ENCODE data around the gene BRD4. TPM values are rescaled to one million over a fixed set of nuclear protein-coding genes. Genes with fewer than 3 reads are reported as not detected.

BRD4 gene
- total and polyA plus RNA-seq, 8 donors, result 16.9 to 53.3 (median 39.9) TPM

DNA sequence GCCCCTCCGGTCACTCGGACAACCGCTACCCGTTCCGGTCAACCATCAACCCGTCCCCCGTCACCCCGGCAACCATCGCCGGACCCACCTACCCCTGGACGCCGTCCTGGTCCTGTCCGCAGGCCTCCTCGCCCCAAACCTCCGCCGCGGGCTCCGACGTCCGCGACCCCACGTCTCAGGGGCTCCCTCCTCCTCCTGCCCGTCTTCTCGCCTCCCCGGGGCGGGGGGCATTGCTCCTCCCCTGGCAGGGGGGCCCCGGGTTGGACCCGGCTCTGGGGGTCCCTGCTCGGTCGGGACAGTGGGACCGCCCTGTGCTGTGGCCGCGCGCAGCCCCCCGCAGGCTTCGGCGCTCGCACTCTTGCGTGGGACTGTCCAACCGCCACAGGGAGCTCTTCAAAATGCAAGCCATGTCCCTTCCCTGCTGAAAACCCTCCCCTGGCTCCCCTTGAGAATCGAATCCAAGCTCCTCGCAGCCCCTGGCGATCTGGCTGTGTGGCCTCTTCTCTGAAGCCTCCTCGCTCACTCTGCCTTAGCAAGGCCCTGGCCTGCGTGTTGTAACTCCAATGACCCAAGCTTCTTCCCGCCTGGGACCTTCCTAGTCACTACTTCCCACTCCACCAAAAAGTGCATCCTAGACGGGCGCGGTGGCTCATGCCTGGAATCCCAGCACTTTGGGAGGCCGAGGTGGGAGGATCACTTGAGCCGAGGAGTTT lies 108.5 kb downstream of the BRD4 start:
- H3K4me1 ChIP-seq, result no peaks in the 10 kb centered on the region
- FAIRE-seq, result no peak
- no peaks in the 10 kb centered on the region for H3K36me3 ChIP-seq
- no peak for DNase-seq
- intact Hi-C loops (cut with DNase I), result no loop called here
- peak overlapping the region; percentile 8 to 50 (median 40) for H3K4me3 ChIP-seq
- 18 to 19% methylated on average over 47 to 51 of the region's 51 CpGs for WGBS, 2 donors
- peak in 3 of 4 donors; percentile 8 to 10 (median 9) for ATAC-seq
- no peaks in the 10 kb centered on the region for H3K9me3 ChIP-seq
- no peak overlapping the region for H3K27ac ChIP-seq
- TF ChIP-seq, protein P1, sequence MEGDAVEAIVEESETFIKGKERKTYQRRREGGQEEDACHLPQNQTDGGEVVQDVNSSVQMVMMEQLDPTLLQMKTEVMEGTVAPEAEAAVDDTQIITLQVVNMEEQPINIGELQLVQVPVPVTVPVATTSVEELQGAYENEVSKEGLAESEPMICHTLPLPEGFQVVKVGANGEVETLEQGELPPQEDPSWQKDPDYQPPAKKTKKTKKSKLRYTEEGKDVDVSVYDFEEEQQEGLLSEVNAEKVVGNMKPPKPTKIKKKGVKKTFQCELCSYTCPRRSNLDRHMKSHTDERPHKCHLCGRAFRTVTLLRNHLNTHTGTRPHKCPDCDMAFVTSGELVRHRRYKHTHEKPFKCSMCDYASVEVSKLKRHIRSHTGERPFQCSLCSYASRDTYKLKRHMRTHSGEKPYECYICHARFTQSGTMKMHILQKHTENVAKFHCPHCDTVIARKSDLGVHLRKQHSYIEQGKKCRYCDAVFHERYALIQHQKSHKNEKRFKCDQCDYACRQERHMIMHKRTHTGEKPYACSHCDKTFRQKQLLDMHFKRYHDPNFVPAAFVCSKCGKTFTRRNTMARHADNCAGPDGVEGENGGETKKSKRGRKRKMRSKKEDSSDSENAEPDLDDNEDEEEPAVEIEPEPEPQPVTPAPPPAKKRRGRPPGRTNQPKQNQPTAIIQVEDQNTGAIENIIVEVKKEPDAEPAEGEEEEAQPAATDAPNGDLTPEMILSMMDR (IDR thresholded peaks at IDR 0.05), result no peak
- H3K27me3 ChIP-seq, result no peaks in the 10 kb centered on the region

DNA sequence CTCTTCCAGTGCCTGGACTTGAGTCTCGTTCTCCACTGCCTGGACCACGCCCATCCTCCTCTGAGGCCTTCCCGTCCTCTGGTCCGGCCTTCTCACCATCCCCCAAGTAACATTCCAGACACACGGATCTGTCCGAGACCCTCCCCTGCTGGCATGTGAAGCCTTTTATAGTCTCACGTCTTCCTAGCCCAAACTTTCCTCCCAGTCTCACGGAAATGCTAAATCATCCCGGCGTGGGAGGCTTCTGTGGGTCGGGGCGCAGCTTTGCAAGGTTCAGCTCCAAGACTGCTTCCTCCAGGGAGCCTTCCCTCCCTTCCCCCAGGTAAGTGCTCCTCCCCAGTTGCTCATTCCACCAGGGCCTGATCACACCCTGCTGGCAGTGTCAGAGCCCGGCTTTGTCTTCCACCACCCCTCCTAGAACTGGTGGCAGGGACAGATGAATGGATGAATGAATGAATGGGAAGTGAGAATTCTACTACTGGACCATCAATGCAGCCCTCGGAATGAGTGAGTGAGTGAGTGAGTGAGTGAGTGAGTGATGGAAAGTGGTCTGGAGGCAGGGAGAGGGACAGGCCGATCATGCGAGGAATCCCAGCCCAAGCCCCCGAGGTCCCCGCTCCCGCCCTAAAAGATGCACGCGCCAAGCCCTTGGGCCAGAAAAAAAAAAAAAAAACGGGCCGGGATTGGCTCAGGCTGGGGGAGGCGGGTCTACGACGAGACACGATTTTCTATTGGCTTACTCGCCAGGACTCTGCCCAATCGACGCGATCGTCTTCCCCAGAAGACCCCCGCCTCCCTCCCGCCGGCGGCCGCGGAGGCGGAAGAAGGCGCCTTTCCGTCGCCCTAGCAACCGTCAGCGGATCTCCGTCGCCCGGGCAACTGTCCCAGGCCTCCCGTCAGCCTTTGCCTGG lies 109.3 kb downstream of the BRD4 start:
- FAIRE-seq, result no peak
- Histone ChIP-seq H3K4me3 (peak overlapping the region; percentile 8 to 50 (median 40)), H3K27me3 (no peaks in the 10 kb centered on the region), H3K9me3 (no peaks in the 10 kb centered on the region), H3K27ac (no peak overlapping the region), H3K4me1 (no peaks in the 10 kb centered on the region), H3K36me3 (no peaks in the 10 kb centered on the region)
- TF ChIP-seq, protein P1 (IDR thresholded peaks at IDR 0.05), result no peak
- 3 to 4% methylated on average over 38 to 48 of the region's 48 CpGs for WGBS, 2 donors
- ATAC-seq, result peak; percentile 92 to 97 (median 96)
- intact Hi-C loops (cut with DNase I), result no loop called here
- DNase-seq, result peak; percentile 85 to 90 (median 87)

DNA sequence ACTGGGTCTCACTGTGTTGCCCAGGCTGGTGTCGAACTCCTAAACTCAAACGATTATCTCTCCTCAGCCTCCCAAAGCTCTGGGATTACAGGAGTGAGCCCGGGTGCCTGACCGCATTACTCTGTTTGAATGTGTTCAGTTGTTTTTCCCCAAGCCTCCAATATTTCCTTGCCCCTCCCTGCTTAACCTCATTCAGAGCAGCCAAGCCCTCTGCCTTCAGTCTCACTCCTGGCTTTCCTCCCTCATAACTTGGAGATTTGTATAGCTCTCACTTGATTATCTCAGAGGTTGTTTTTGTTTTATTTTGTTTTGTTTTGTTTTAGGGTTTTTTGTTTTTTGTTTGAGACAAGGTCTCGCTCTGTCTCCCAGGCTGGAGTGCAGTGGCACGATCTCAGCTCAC lies 111.5 kb downstream of the BRD4 start:
- no peaks in the 10 kb centered on the region for H3K9me3 ChIP-seq
- DNase-seq (no peak), ATAC-seq (no peak), FAIRE-seq (no peak)
- no peaks in the 10 kb centered on the region for H3K27me3 ChIP-seq
- WGBS, 2 donors, result 61 to 74% methylated on average over 6 of the region's 6 CpGs
- H3K4me1 ChIP-seq, result no peaks in the 10 kb centered on the region
- intact Hi-C loops (cut with DNase I), result no loop called here
- H3K27ac ChIP-seq, result no peak overlapping the region
- TF ChIP-seq, protein P1 (IDR thresholded peaks at IDR 0.05), result no peak
- H3K4me3 ChIP-seq, result no peak overlapping the region
- H3K36me3 ChIP-seq, result no peaks in the 10 kb centered on the region

- DNase-seq, result no peak
- intact Hi-C loops (cut with DNase I), result no loop called here
- no peak for FAIRE-seq
- no peak for ATAC-seq
- Histone ChIP-seq H3K27ac (no peak overlapping the region), H3K9me3 (no peaks in the 10 kb centered on the region), H3K27me3 (no peaks in the 10 kb centered on the region), H3K4me3 (no peak overlapping the region), H3K36me3 (no peaks in the 10 kb centered on the region), H3K4me1 (no peaks in the 10 kb centered on the region)
- 53% methylated on average over 7 of the region's 7 CpGs for WGBS, 2 donors
- TF ChIP-seq, protein P1 (IDR thresholded peaks at IDR 0.05), result no peak
These were observed 113.8 kb downstream of the BRD4 start for GRCh38 chr19:15218501-15218900.
